HCT116 (cell line): Measurements from ENCODE around the gene FKBP15. TPM values are rescaled to one million over a fixed set of nuclear protein-coding genes. Genes with fewer than 3 reads are reported as not detected.

ENCODE experiments used
- ATAC-seq: fragments of 200-7000 bp; cut with Tn5 transposase; 2 replicates; pipeline ENCODE4 v1.9.1; 2020; ENCODE audit warnings: mild to moderate bottlenecking, moderate library complexity
- BruUV-seq: library from RNA; stranded (reverse); fragments of 400-500 nt; replicated peaks from 2 replicates; lab custom pipeline; 2021; lab: Mats Ljungman, UMichigan
- CTCF ChIA-PET: fragments of 300-600 bp; sonication (Branson Sonifier 250); formaldehyde crosslinking; loops from one replicate; lab custom pipeline; 2021; ENCODE audit warnings: antibody characterized with exemption; lab: Charles Lee
- POLR2A ChIA-PET: fragments of 300-600, 350-600 bp; sonication (Branson Sonifier 250); formaldehyde crosslinking; loops from one replicate; lab custom pipeline; 2021; ENCODE audit warnings: antibody characterized with exemption; lab: Charles Lee
- RAD21 ChIA-PET, 2 experiments: fragments of 300-600 bp; sonication (Branson Sonifier 250); formaldehyde crosslinking; loops; one replicate each; lab custom pipeline; 2023; ENCODE audit warnings: low total read pairs in 2 of 2; ENCODE audit not compliant: uncharacterized antibody in 2 of 2, unreplicated experiment in 2 of 2, low non-redundant PET in 1 of 2; lab: Charles Lee
- DNase-seq: peaks from one replicate; pipeline ENCODE4 v3.0.0-alpha.2; 2010; ENCODE audit warnings: low read depth, low spot score
- H2AFZ ChIP-seq: fragments of 200-600 bp; shearing (Covaris generic), sonication (generic); 2 replicates; pipeline ENCODE4 v1.6.1; 2017; ENCODE audit warnings: low read depth, mixed run types, mixed read lengths, antibody characterized with exemption, low read length; ENCODE audit not compliant: poor library complexity, severe bottlenecking
- H3K27ac ChIP-seq: 2 replicates; pipeline ENCODE4 v1.5.1; 2012; ENCODE audit warnings: low read depth, low read length
- H3K27me3 ChIP-seq: fragments of 200-600 bp; sonication (generic); 2 replicates; pipeline ENCODE4 v1.6.1; 2016; ENCODE audit warnings: mixed run types, low read length, mixed read lengths; ENCODE audit not compliant: insufficient read depth
- H3K36me3 ChIP-seq, 2 experiments: fragments of 200-500 bp in 1 of 2; fragments of 200-600 bp in 1 of 2; sonication (Bioruptor generic) in 1 of 2; sonication (generic) in 1 of 2; 2 replicates each; pipeline versions ENCODE4 v1.5.1 to v1.6.1; 2014 to 2016; ENCODE audit warnings: low read length in 2 of 2, inconsistent platforms in 1 of 2, mixed read lengths in 1 of 2, mixed run types in 1 of 2; ENCODE audit not compliant: insufficient read depth in 2 of 2, control insufficient read depth in 1 of 2
- H3K4me1 ChIP-seq, 2 experiments: fragments of 200-600 bp in 1 of 2; sonication (generic) in 1 of 2; 2 replicates each; pipeline versions ENCODE4 v1.5.1 to v1.6.1; 2012 to 2017; ENCODE audit warnings: low read length in 2 of 2, inconsistent platforms in 1 of 2, mild to moderate bottlenecking in 1 of 2, mixed read lengths in 1 of 2, mixed run types in 1 of 2, moderate library complexity in 1 of 2; ENCODE audit not compliant: insufficient read depth in 2 of 2, control insufficient read depth in 1 of 2
- H3K4me2 ChIP-seq: fragments of 200-600 bp; sonication (generic); 2 replicates; pipeline ENCODE4 v1.6.1; 2017; ENCODE audit warnings: mixed run types, low read length, mixed read lengths
- H3K4me3 ChIP-seq, 2 experiments: fragments of 200-600 bp in 1 of 2; sonication (generic) in 1 of 2; replicated peaks in 1 of 2; 2 replicates each; pipeline ENCODE4 v1.5.1; 2011 to 2016; ENCODE audit warnings: low read length in 2 of 2, control low read depth in 1 of 2, low read depth in 1 of 2, mild to moderate bottlenecking in 1 of 2, mixed read lengths in 1 of 2, mixed run types in 1 of 2
- H3K79me2 ChIP-seq: fragments of 200-600 bp; sonication (generic); 2 replicates; pipeline ENCODE4 v1.6.1; 2017; ENCODE audit warnings: mild to moderate bottlenecking, mixed run types, low read length, moderate library complexity, mixed read lengths; ENCODE audit not compliant: insufficient read depth
- H3K9ac ChIP-seq: fragments of 200-600 bp; sonication (generic); 2 replicates; pipeline ENCODE4 v1.6.1; 2016; ENCODE audit warnings: low read length, mixed read lengths
- H3K9me2 ChIP-seq: fragments of 200-600 bp; sonication (generic), shearing (Covaris generic); 2 replicates; pipeline ENCODE4 v1.6.1; 2017; ENCODE audit warnings: mixed run types, mild to moderate bottlenecking, moderate library complexity; ENCODE audit not compliant: insufficient read depth
- H3K9me3 ChIP-seq, 2 experiments: fragments of 200-500 bp in 1 of 2; fragments of 200-600 bp in 1 of 2; sonication (Bioruptor generic) in 1 of 2; sonication (generic) in 1 of 2; 2 replicates each; pipeline ENCODE4 v1.6.1; 2014 to 2017; ENCODE audit warnings: low read length in 2 of 2, mixed read lengths in 2 of 2, inconsistent platforms in 1 of 2, low read depth in 1 of 2, mild to moderate bottlenecking in 1 of 2, mixed run types in 1 of 2, moderate library complexity in 1 of 2; ENCODE audit not compliant: control insufficient read depth in 1 of 2, insufficient read depth in 1 of 2
- H4K20me1 ChIP-seq: fragments of 200-600 bp; sonication (generic), shearing (Covaris generic); 2 replicates; pipeline ENCODE4 v1.6.1; 2017; ENCODE audit warnings: mixed run types, mild to moderate bottlenecking, moderate library complexity; ENCODE audit not compliant: insufficient read depth
- CEBPB ChIP-seq: IDR thresholded peaks from 2 replicates; pipeline ENCODE4 v1.6.1; 2012; ENCODE audit warnings: low read depth
- CTCF ChIP-seq, 3 experiments: fragments of 200-600 bp in 1 of 3; sonication (generic) in 1 of 3; IDR thresholded peaks in 2 of 3; conservative IDR thresholded peaks in 1 of 3; 2 replicates each; pipeline ENCODE4 v1.5.1; 2012 to 2017; ENCODE audit warnings: low read depth in 2 of 3, low read length in 2 of 3, antibody characterized with exemption in 1 of 3, borderline replicate concordance in 1 of 3, control low read depth in 1 of 3, mild to moderate bottlenecking in 1 of 3, mixed read lengths in 1 of 3, mixed run types in 1 of 3, moderate library complexity in 1 of 3; ENCODE audit not compliant: insufficient read depth in 1 of 3
- EGR1 ChIP-seq: IDR thresholded peaks from 2 replicates; pipeline ENCODE4 v1.6.1; 2012; ENCODE audit warnings: low read depth
- ELF1 ChIP-seq: IDR thresholded peaks from 2 replicates; pipeline ENCODE4 v1.6.1; 2012; ENCODE audit warnings: low read depth, borderline replicate concordance
- JUND ChIP-seq: IDR thresholded peaks from 2 replicates; pipeline ENCODE4 v1.6.1; 2012
- MAX ChIP-seq: IDR thresholded peaks from 2 replicates; pipeline ENCODE4 v1.6.1; 2012
- SIN3A ChIP-seq: IDR thresholded peaks from 2 replicates; pipeline ENCODE4 v1.6.1; 2012; ENCODE audit warnings: low read depth
- TCF7L2 ChIP-seq: IDR thresholded peaks from 2 replicates; pipeline ENCODE4 v1.7.0; 2011; ENCODE audit warnings: borderline replicate concordance, inconsistent platforms; ENCODE audit not compliant: insufficient read depth, insufficient read length; ENCODE audit errors: extremely low read depth
- YY1 ChIP-seq: IDR thresholded peaks from 2 replicates; pipeline ENCODE4 v1.6.1; 2011; ENCODE audit warnings: low read length, low read depth, moderate library complexity, mild to moderate bottlenecking; ENCODE audit not compliant: insufficient replicate concordance; ENCODE audit errors: extremely low read depth
- ZBTB33 ChIP-seq: IDR thresholded peaks from 2 replicates; pipeline ENCODE4 v1.6.1; 2011; ENCODE audit warnings: mild to moderate bottlenecking, low read length, moderate library complexity; ENCODE audit not compliant: insufficient replicate concordance; ENCODE audit errors: extremely low read depth
- ZFX ChIP-seq: fragments of 450-650 bp; IDR thresholded peaks from 2 replicates; pipeline ENCODE4 v1.6.1; 2017
- intact Hi-C: fragments of 100-400 bp; cut with micrococcal nuclease; formaldehyde crosslinking; loops from 2 replicates; pipeline ENCODE4 v1.10.0; 2022
- total RNA-seq: library from RNA; stranded (reverse); gene quantifications from one replicate; pipeline ENCODE4 v1.2.1, GENCODE V29; 2021; ENCODE audit not compliant: unreplicated experiment
- TF ChIP-seq, protein P1 (sequence below): IDR thresholded peaks from 2 replicates; pipeline ENCODE4 v1.6.1; 2012
- TF ChIP-seq, protein P2 (sequence below): IDR thresholded peaks from 2 replicates; pipeline ENCODE4 v1.6.1; 2012; ENCODE audit warnings: low read depth

FKBP15 gene
- total RNA-seq, 1 experiment from 2014 or later = 13.8 TPM

DNA sequence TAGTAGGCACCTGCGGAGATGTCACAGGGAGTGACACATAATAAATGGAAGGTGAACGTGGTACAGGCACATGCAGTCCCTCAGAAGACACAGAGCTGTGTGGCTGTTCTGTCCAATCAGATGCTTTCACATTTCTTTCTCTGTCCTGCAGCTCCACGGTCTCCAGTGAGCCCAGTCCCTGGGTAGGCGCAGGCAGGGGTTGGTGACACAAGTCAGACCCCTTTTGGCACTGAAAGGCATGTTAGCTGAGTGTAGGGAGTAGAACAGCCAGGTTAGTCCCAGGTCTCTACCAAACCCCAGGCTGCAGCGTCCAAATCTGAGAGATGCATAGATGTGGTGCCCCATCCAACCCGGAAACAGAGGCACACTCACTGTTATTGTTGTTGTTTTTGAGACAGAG is 67.5 kb downstream of the FKBP15 start (continued):
- TF ChIP-seq ELF1 = no peak

GRCh38 chr9:113152699-113153098 is 68.4 kb downstream of the FKBP15 start:
- RAD21 ChIA-PET = no interaction called here
- peaks cover 11 to 23% of the 10 kb centered on the region in 2 experiments; a peak in 3 of 4 replicates for H3K4me1 ChIP-seq
- no peak overlapping the region for H3K9ac ChIP-seq
- no peak for DNase-seq
- H3K79me2 ChIP-seq = no peaks in the 10 kb centered on the region
- ATAC-seq = no peak
- H3K9me2 ChIP-seq = no peaks in the 10 kb centered on the region
- no TSS peak for BruUV-seq
- no peaks in the 10 kb centered on the region for H3K27me3 ChIP-seq
- H3K4me3 ChIP-seq = no peak overlapping the region
- no peak overlapping the region for H2AFZ ChIP-seq
- peak overlapping the region; percentile 17; the same call in 1 of the 2 replicates for H3K4me2 ChIP-seq
- intact Hi-C loops = loop anchor here (5.0 kb wide), 1 partner anchor 70 kb away; the partner anchor contains the start of genes FKBP15 and SLC31A1
- no peaks in the 10 kb centered on the region for H3K36me3 ChIP-seq
- no peak overlapping the region for H3K27ac ChIP-seq
- H3K9me3 ChIP-seq = no peaks in the 10 kb centered on the region
- POLR2A ChIA-PET = no interaction called here
- CTCF ChIA-PET = no interaction called here
- TF ChIP-seq CEBPB (no peak), EGR1 (no peak), TCF7L2 (no peak), JUND (no peak), YY1 (no peak), ZBTB33 (no peak), SIN3A (no peak), MAX (no peak), ZFX (no peak), CTCF (IDR thresholded peaks at IDR 0.05 in 2 of 3, conservative IDR thresholded peaks at IDR 0.05 in 1 of 3; ENCODE audit: borderline replicate concordance in 1 of 3, insufficient read depth in 1 of 3, low read depth in 2 of 3, low read length in 2 of 3) (no peak)
- TF ChIP-seq, protein P1, sequence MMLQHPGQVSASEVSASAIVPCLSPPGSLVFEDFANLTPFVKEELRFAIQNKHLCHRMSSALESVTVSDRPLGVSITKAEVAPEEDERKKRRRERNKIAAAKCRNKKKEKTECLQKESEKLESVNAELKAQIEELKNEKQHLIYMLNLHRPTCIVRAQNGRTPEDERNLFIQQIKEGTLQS = no peak
- TF ChIP-seq, protein P2, sequence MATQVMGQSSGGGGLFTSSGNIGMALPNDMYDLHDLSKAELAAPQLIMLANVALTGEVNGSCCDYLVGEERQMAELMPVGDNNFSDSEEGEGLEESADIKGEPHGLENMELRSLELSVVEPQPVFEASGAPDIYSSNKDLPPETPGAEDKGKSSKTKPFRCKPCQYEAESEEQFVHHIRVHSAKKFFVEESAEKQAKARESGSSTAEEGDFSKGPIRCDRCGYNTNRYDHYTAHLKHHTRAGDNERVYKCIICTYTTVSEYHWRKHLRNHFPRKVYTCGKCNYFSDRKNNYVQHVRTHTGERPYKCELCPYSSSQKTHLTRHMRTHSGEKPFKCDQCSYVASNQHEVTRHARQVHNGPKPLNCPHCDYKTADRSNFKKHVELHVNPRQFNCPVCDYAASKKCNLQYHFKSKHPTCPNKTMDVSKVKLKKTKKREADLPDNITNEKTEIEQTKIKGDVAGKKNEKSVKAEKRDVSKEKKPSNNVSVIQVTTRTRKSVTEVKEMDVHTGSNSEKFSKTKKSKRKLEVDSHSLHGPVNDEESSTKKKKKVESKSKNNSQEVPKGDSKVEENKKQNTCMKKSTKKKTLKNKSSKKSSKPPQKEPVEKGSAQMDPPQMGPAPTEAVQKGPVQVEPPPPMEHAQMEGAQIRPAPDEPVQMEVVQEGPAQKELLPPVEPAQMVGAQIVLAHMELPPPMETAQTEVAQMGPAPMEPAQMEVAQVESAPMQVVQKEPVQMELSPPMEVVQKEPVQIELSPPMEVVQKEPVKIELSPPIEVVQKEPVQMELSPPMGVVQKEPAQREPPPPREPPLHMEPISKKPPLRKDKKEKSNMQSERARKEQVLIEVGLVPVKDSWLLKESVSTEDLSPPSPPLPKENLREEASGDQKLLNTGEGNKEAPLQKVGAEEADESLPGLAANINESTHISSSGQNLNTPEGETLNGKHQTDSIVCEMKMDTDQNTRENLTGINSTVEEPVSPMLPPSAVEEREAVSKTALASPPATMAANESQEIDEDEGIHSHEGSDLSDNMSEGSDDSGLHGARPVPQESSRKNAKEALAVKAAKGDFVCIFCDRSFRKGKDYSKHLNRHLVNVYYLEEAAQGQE = no peak
- H4K20me1 ChIP-seq = no peaks in the 10 kb centered on the region
